DND-41 (cell line): ENCODE results near the gene MSI2.

Experiments
- CTCF ChIP-seq: IDR thresholded peaks from 2 replicates; pipeline ENCODE4 v1.5.1; 2012; ENCODE audit warnings: borderline replicate concordance, low read length, moderate library complexity, mild to moderate bottlenecking; ENCODE audit not compliant: poor library complexity, severe bottlenecking; ENCODE audit errors: extremely low read depth
- EZH2 ChIP-seq: IDR thresholded peaks from 3 replicates; pipeline ENCODE4 v1.6.1; 2012; ENCODE audit warnings: borderline replicate concordance, low read depth, mild to moderate bottlenecking, moderate library complexity, low read length, inconsistent platforms; ENCODE audit not compliant: severe bottlenecking

GRCh38 chr17:57669671-57670529, 413.6 kb downstream of the MSI2 start:
- no peak for TF ChIP-seq CTCF
- TF ChIP-seq EZH2 = no peak
